ENCODE results near the gene SEMA4C.

- no peak for TF ChIP-seq EZH2phosphoT487 (IDR thresholded peaks at IDR 0.05)
- TF ChIP-seq CTCF (IDR thresholded peaks at IDR 0.05) = no peak
- TF ChIP-seq EZH2 (IDR thresholded peaks at IDR 0.05) = no peak
Observed at GRCh38 chr2:96838345-96839292, 31.3 kb downstream of the SEMA4C start.

All from neural progenitor cell (in vitro differentiated cells).